Measurements from ENCODE around the gene PRAMEF1. TPM values are rescaled to one million over a fixed set of nuclear protein-coding genes. Genes with fewer than 3 reads are reported as not detected.

Gene PRAMEF1
- total RNA-seq, 1 donor from 2014 or later = not detected

DNA sequence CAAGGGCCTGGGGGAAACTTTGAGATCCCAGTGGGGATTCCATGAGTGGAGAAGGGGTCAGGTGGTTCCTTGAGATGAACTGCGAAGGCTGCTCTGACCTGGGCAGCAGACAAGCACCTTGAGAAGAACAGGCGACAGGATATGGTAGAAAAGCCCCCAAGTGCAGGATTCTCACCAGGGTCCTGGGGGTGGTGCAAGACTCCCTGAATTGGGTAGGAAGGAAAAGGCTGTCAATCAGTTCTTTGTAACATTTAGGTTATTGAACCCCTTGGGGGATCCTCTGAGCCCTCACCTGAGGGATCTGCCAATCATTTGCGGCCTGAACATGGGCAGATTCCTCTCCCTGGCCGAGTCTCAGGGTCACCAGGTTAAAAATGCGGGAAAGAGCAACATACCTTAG is 20.0 kb upstream of the PRAMEF1 start:
- peaks cover 26% of the 10 kb centered on the region for H3K9me3 Mint-ChIP-seq
- no peaks in the 10 kb centered on the region for H3K36me3 Mint-ChIP-seq
- no peak overlapping the region for H3K4me3 Mint-ChIP-seq
- TF ChIP-seq, protein P1, sequence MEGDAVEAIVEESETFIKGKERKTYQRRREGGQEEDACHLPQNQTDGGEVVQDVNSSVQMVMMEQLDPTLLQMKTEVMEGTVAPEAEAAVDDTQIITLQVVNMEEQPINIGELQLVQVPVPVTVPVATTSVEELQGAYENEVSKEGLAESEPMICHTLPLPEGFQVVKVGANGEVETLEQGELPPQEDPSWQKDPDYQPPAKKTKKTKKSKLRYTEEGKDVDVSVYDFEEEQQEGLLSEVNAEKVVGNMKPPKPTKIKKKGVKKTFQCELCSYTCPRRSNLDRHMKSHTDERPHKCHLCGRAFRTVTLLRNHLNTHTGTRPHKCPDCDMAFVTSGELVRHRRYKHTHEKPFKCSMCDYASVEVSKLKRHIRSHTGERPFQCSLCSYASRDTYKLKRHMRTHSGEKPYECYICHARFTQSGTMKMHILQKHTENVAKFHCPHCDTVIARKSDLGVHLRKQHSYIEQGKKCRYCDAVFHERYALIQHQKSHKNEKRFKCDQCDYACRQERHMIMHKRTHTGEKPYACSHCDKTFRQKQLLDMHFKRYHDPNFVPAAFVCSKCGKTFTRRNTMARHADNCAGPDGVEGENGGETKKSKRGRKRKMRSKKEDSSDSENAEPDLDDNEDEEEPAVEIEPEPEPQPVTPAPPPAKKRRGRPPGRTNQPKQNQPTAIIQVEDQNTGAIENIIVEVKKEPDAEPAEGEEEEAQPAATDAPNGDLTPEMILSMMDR (IDR thresholded peaks at IDR 0.05; ENCODE audit: unreplicated experiment) = no peak
- DNase-seq (ENCODE audit: low spot score in 2 of 2, unreplicated experiment in 2 of 2) = no peak
- H3K27me3 Mint-ChIP-seq (ENCODE audit: low read depth) = peaks cover 14% of the 10 kb centered on the region
- no peak overlapping the region for H3K27ac Mint-ChIP-seq
- no peaks in the 10 kb centered on the region for H3K4me1 Mint-ChIP-seq

DNA sequence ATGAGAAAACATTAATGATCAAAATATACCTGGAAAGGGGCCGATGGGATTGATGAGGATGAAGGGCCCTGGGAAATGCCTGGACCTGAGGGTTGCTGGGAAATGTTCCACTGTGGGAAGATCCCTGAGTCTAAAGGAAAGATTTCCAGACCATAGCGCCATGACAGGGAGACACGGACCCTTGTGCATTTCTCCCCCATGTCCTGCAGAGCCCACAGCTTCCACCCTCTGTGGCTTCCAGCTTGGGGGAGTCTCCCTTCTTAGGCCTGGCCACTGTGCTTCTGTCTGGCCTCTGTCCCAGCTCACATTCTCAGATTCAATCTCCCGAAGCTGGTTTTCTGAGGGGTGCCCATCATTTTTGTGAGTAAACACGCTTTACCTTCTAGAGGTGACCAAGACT is 18.7 kb upstream of the PRAMEF1 start:
- no peak overlapping the region for H3K27ac Mint-ChIP-seq
- no peak for DNase-seq (ENCODE audit: low spot score in 2 of 2, unreplicated experiment in 2 of 2)
- peaks cover 11% of the 10 kb centered on the region for H3K27me3 Mint-ChIP-seq (ENCODE audit: low read depth)
- no peaks in the 10 kb centered on the region for H3K4me1 Mint-ChIP-seq
- H3K4me3 Mint-ChIP-seq = no peak overlapping the region
- peaks cover 17% of the 10 kb centered on the region for H3K9me3 Mint-ChIP-seq
- TF ChIP-seq, protein P1 (IDR thresholded peaks at IDR 0.05; ENCODE audit: unreplicated experiment) = no peak
- no peaks in the 10 kb centered on the region for H3K36me3 Mint-ChIP-seq

DNA sequence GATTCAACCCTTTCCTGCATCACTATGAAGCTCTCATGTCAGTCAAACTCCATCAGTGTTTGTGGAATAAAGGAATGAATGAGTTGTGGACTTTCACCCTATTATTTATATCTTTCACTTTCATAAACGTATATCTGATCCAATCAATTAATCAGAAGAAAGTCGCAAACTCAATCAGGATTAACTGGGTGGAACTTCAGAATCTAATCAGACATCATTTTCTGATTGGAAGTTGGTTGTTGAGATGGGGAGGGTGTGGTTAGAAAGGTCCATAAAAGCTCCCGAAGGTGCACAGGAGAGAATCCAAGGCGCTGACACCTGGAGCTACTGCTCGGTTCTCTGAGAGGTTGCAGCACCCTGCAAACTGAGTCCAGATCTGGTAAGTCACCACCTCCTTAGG is 17.8 kb upstream of the PRAMEF1 start, which contains the start of gene PRAMEF12:
Gene PRAMEF12 (plus strand): TSS at position 301 of the 400 bp plus-strand sequence. CDS start 1,130 bp downstream, outside the sequence.
- Mint-ChIP-seq H3K27ac (no peak within 1 kb of the TSS), H3K4me1 (no peaks in the 10 kb centered on the region), H3K4me3 (no peak within 1 kb of the TSS), H3K36me3 (no peaks in the 10 kb centered on the region), H3K9me3 (peaks cover 14% of the 10 kb centered on the region), H3K27me3 (ENCODE audit: low read depth) (peaks cover 11% of the 10 kb centered on the region)
- TF ChIP-seq, protein P1 (IDR thresholded peaks at IDR 0.05; ENCODE audit: unreplicated experiment) = no peak
- no peak for DNase-seq (ENCODE audit: low spot score in 2 of 2, unreplicated experiment in 2 of 2)

DNA sequence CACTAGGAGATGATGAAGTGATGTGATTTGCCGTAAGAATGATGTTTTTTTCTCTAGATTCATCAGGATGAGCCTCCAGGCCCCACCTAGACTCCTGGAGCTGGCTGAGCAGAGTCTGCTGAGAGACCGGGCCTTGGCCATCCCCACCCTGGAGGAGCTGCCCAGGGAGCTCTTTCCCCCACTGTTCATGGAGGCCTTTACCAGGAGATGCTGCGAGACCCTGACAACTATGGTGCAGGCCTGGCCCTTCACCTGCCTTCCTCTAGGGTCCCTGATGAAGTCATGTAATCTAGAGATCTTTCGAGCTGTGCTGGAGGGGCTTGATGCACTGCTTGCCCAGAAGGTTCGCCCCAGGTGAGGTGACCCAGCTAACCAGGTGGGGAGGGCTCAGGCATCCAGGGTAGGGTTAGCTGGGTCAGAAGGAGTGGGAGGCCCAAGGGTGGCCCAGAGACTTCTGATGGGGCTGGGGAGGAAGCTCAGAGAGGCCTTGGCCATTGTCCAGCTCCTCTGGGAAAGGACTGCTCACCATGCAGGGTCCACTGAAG is 16.3 kb upstream of the PRAMEF1 start:
- TF ChIP-seq, protein P1 (IDR thresholded peaks at IDR 0.05; ENCODE audit: unreplicated experiment) = no peak
- DNase-seq (ENCODE audit: low spot score in 2 of 2, unreplicated experiment in 2 of 2) = no peak
- no peak overlapping the region for H3K4me3 Mint-ChIP-seq
- H3K27me3 Mint-ChIP-seq (ENCODE audit: low read depth) = peaks cover 9% of the 10 kb centered on the region
- H3K36me3 Mint-ChIP-seq = no peaks in the 10 kb centered on the region
- H3K4me1 Mint-ChIP-seq = no peaks in the 10 kb centered on the region
- H3K9me3 Mint-ChIP-seq = peaks cover 14% of the 10 kb centered on the region
- no peak overlapping the region for H3K27ac Mint-ChIP-seq

DNA sequence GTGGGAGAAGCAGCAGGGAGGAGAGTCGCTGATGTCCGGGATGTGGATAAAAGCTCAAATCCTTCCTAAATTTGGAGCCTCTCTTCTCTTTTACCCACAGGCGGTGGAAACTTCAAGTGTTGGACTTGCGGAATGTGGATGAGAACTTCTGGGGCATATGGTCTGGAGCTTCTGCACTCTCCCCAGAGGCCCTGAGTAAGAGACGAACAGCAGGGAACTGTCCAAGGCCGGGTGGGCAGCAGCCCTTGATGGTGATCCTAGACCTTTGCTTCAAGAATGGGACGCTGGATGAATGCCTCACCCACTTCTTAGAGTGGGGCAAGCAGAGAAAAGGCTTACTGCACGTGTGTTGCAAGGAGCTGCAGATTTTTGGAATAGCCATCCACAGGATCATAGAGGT is 15.8 kb upstream of the PRAMEF1 start:
- DNase-seq (ENCODE audit: low spot score in 2 of 2, unreplicated experiment in 2 of 2) = no peak
- H3K27ac Mint-ChIP-seq = no peak overlapping the region
- H3K27me3 Mint-ChIP-seq (ENCODE audit: low read depth) = peaks cover 5% of the 10 kb centered on the region
- TF ChIP-seq, protein P1 (IDR thresholded peaks at IDR 0.05; ENCODE audit: unreplicated experiment) = no peak
- no peaks in the 10 kb centered on the region for H3K4me1 Mint-ChIP-seq
- H3K4me3 Mint-ChIP-seq = no peak overlapping the region
- peaks cover 14% of the 10 kb centered on the region for H3K9me3 Mint-ChIP-seq
- no peaks in the 10 kb centered on the region for H3K36me3 Mint-ChIP-seq

Data from mesothelial cell of epicardium (in vitro differentiated cells).